MM.1S (cell line): Measurements from ENCODE around the gene P2RY6.
A peak's percentile ranks its signal among the peaks of the same experiment; 100 is the strongest.

ENCODE experiments used
- DNase-seq: peaks from one replicate; pipeline ENCODE4 v3.0.0-alpha.2; 2015
- H2AFZ ChIP-seq: fragments of 300-600 bp; sonication (generic); 2 replicates; pipeline ENCODE4 v1.6.0; 2016; ENCODE audit warnings: antibody characterized with exemption, low read length
- H3F3A ChIP-seq: fragments of 300-600 bp; sonication (generic); 2 replicates; pipeline ENCODE4 v1.6.1; 2016; ENCODE audit warnings: mild to moderate bottlenecking, antibody characterized with exemption, low read length, moderate library complexity, mixed read lengths; ENCODE audit not compliant: insufficient read depth
- H3K27ac ChIP-seq: fragments of 300-600 bp; sonication (generic); 2 replicates; pipeline ENCODE4 v1.5.1; 2016; ENCODE audit warnings: mild to moderate bottlenecking, low read length
- H3K27me3 ChIP-seq: fragments of 300-600 bp; sonication (generic); replicated peaks from 2 replicates; pipeline ENCODE4 v1.6.0; 2016; ENCODE audit warnings: low read length; ENCODE audit not compliant: insufficient read depth
- H3K36me3 ChIP-seq: fragments of 300-600 bp; sonication (generic); replicated peaks from 2 replicates; pipeline ENCODE4 v1.6.1; 2016; ENCODE audit warnings: mild to moderate bottlenecking, low read length, mixed read lengths; ENCODE audit not compliant: insufficient read depth
- H3K4me1 ChIP-seq: fragments of 300-600 bp; sonication (generic); 2 replicates; pipeline ENCODE4 v1.6.1; 2016; ENCODE audit warnings: low read length, mixed read lengths
- H3K4me2 ChIP-seq: fragments of 300-600 bp; sonication (generic); 2 replicates; pipeline ENCODE4 v1.6.0; 2016; ENCODE audit warnings: low read depth, low read length
- H3K4me3 ChIP-seq: fragments of 300-600 bp; sonication (generic); 2 replicates; pipeline ENCODE4 v1.5.1; 2016; ENCODE audit warnings: low read length, mixed read lengths
- H3K79me2 ChIP-seq: fragments of 300-600 bp; sonication (generic); 2 replicates; pipeline ENCODE4 v1.6.1; 2016; ENCODE audit warnings: mixed run types, low read length, mixed read lengths
- H3K9ac ChIP-seq: fragments of 300-600 bp; sonication (generic); 2 replicates; pipeline ENCODE4 v1.6.1; 2016; ENCODE audit warnings: low read length, mixed read lengths
- H3K9me2 ChIP-seq: fragments of 300-600 bp; sonication (generic); replicated peaks from 2 replicates; pipeline ENCODE4 v1.6.1; 2016; ENCODE audit warnings: mild to moderate bottlenecking, low read length, mixed read lengths; ENCODE audit not compliant: insufficient read depth
- H3K9me3 ChIP-seq: fragments of 300-600 bp; sonication (generic); replicated peaks from 2 replicates; pipeline ENCODE4 v1.6.1; 2016; ENCODE audit warnings: mild to moderate bottlenecking, low read length, mixed read lengths; ENCODE audit not compliant: insufficient read depth
- H4K20me1 ChIP-seq: fragments of 300-600 bp; sonication (generic); 2 replicates; pipeline ENCODE4 v1.6.1; 2016; ENCODE audit warnings: mild to moderate bottlenecking, low read length, moderate library complexity, mixed read lengths; ENCODE audit not compliant: insufficient read depth
- CTCF ChIP-seq: fragments of 300-600 bp; sonication (generic); IDR thresholded peaks from 2 replicates; pipeline ENCODE4 v1.5.1; 2016; ENCODE audit warnings: antibody characterized with exemption, low read length, mixed read lengths
- EZH2 ChIP-seq: fragments of 300-600 bp; sonication (generic); optimal IDR thresholded peaks from 2 replicates; pipeline ENCODE3; 2017; ENCODE audit warnings: low read depth, mild to moderate bottlenecking, antibody characterized with exemption, low read length, mixed read lengths
- EZH2phosphoT487 ChIP-seq: fragments of 300-600 bp; sonication (generic); IDR thresholded peaks from 2 replicates; pipeline ENCODE4 v1.6.1; 2018; ENCODE audit warnings: antibody characterized with exemption, low read length

The P2RY6 gene

GRCh38 chr11:73249304-73249703, 22.8 kb upstream of the P2RY6 start:
- H3K36me3 ChIP-seq, result no peaks in the 10 kb centered on the region
- H4K20me1 ChIP-seq, result no peaks in the 10 kb centered on the region
- DNase-seq, result peak; percentile 97
- no peak overlapping the region for H2AFZ ChIP-seq
- peaks cover 26% of the 10 kb centered on the region for H3K4me1 ChIP-seq
- no peaks in the 10 kb centered on the region for H3K27me3 ChIP-seq
- no peak for TF ChIP-seq CTCF
- no peak for TF ChIP-seq EZH2
- no peak for TF ChIP-seq EZH2phosphoT487
- H3K79me2 ChIP-seq, result no peaks in the 10 kb centered on the region
- H3K9me3 ChIP-seq, result no peaks in the 10 kb centered on the region
- H3K4me3 ChIP-seq, result peak overlapping the region; percentile 32; the same call in 1 of the 2 replicates
- no peaks in the 10 kb centered on the region for H3K9me2 ChIP-seq
- H3K4me2 ChIP-seq, result peak overlapping the region; percentile 58; the same call in 1 of the 2 replicates
- H3K9ac ChIP-seq, result peak overlapping the region; percentile 88
- peaks cover 34% of the 10 kb centered on the region for H3F3A ChIP-seq
- peak overlapping the region; percentile 98 for H3K27ac ChIP-seq

GRCh38 chr11:73249853-73250783, 22.0 kb upstream of the P2RY6 start:
- peak; percentile 57 for DNase-seq
- Histone ChIP-seq H3K4me3 (peak overlapping the region; percentile 32), H3K4me2 (peak overlapping the region; percentile 58), H3K9me3 (no peaks in the 10 kb centered on the region), H3K36me3 (no peaks in the 10 kb centered on the region), H4K20me1 (no peaks in the 10 kb centered on the region), H3K9ac (peak overlapping the region; percentile 88), H3K27me3 (no peaks in the 10 kb centered on the region), H3K4me1 (peaks cover 26% of the 10 kb centered on the region), H3K27ac (peak overlapping the region; percentile 98), H3F3A (peaks cover 34% of the 10 kb centered on the region), H3K9me2 (no peaks in the 10 kb centered on the region), H3K79me2 (no peaks in the 10 kb centered on the region), H2AFZ (peak overlapping the region; percentile 36; the same call in 1 of the 2 replicates)
- TF ChIP-seq CTCF (no peak), EZH2phosphoT487 (no peak), EZH2 (no peak)

- Histone ChIP-seq H2AFZ (0 out of 2 replicates have a peak overlapping the region, but pooled peaks have one; percentile 21), H3K4me2 (peak overlapping the region; percentile 12; the same call in 1 of the 2 replicates), H3K36me3 (no peaks in the 10 kb centered on the region), H3F3A (peaks cover 34% of the 10 kb centered on the region), H3K9ac (0 out of 2 replicates have a peak overlapping the region, but pooled peaks have one; percentile 20), H3K27ac (peak overlapping the region; percentile 59), H3K4me3 (no peak overlapping the region), H3K4me1 (peaks cover 26% of the 10 kb centered on the region), H4K20me1 (no peaks in the 10 kb centered on the region), H3K9me3 (no peaks in the 10 kb centered on the region), H3K27me3 (no peaks in the 10 kb centered on the region), H3K9me2 (no peaks in the 10 kb centered on the region), H3K79me2 (no peaks in the 10 kb centered on the region)
- peak; percentile 66 for DNase-seq
- TF ChIP-seq CTCF (peak; percentile 51), EZH2phosphoT487 (no peak)
Observed at GRCh38 chr11:73252577-73253191, 19.5 kb upstream of the P2RY6 start.
